Immature natural killer cell (primary cell): ENCODE results near the gene CDK14. TPM values are rescaled to one million over a fixed set of nuclear protein-coding genes. Genes with fewer than 3 reads are reported as not detected.
"Not testable (repeated sequence)": the region's sequence is repeated elsewhere in the genome, so short reads cannot be mapped to it uniquely, and the experiment has no call there.

Experiments
- DNase-seq, 3 donors: peaks; one replicate each; pipeline ENCODE4 v3.0.0; 2022; ENCODE audit warnings: mixed read lengths in 1 of 3
- H3K27ac Mint-ChIP-seq, 6 donors: one replicate each; pipeline ENCODE4 v1.8.0; 2020; ENCODE audit warnings: mixed read lengths in 6 of 6, mild to moderate bottlenecking in 5 of 6, inconsistent platforms in 4 of 6, moderate library complexity in 3 of 6
- H3K27me3 Mint-ChIP-seq, 3 donors: one replicate each; pipeline ENCODE4 v1.8.0; 2020 to 2021; ENCODE audit warnings: low read depth in 3 of 3, mild to moderate bottlenecking in 3 of 3, mixed read lengths in 3 of 3, moderate library complexity in 3 of 3, inconsistent platforms in 1 of 3
- H3K36me3 Mint-ChIP-seq, 3 donors: one replicate each; pipeline ENCODE4 v1.8.0; 2020; ENCODE audit warnings: mixed read lengths in 3 of 3, inconsistent platforms in 2 of 3, mild to moderate bottlenecking in 2 of 3
- H3K4me1 Mint-ChIP-seq, 2 donors: one replicate each; pipeline ENCODE4 v1.8.0; 2020; ENCODE audit warnings: inconsistent platforms in 2 of 2, mild to moderate bottlenecking in 2 of 2, mixed read lengths in 2 of 2, moderate library complexity in 1 of 2
- H3K4me3 Mint-ChIP-seq, 5 donors: one replicate each; pipeline ENCODE4 v1.8.0; 2020; ENCODE audit warnings: mild to moderate bottlenecking in 5 of 5, mixed read lengths in 5 of 5, inconsistent platforms in 3 of 5, moderate library complexity in 3 of 5
- H3K9me3 Mint-ChIP-seq, 6 donors: one replicate each; pipeline ENCODE4 v1.8.0; 2020; ENCODE audit warnings: mild to moderate bottlenecking in 6 of 6, mixed read lengths in 6 of 6, inconsistent platforms in 4 of 6, moderate library complexity in 3 of 6
- polyA plus RNA-seq, 3 donors: library from polyadenylated mRNA; unstranded; fragments of 300-500 nt; fragmentation: Illumina TruSeq; gene quantifications; one replicate each; pipeline ENCODE4 v1.2.3, GENCODE V29; 2021

The CDK14 gene
- polyA plus RNA-seq, 3 donors from 2014 or later = 0.22 TPM; not detected in 2

- no peak for DNase-seq
- H3K27ac Mint-ChIP-seq = no peak overlapping the region
- no peaks in the 10 kb centered on the region for H3K4me1 Mint-ChIP-seq
- H3K27me3 Mint-ChIP-seq = no peaks in the 10 kb centered on the region
- no peak overlapping the region for H3K4me3 Mint-ChIP-seq
- H3K9me3 Mint-ChIP-seq = peaks cover 0 to 15% (median 1%) of the 10 kb centered on the region in 6 donors
- no peaks in the 10 kb centered on the region for H3K36me3 Mint-ChIP-seq
These were observed 29.9 kb downstream of the CDK14 start for GRCh38 chr7:90626013-90626412.

GRCh38 chr7:90629297-90629918 lies 33.3 kb downstream of the CDK14 start:
- no peaks in the 10 kb centered on the region for H3K27me3 Mint-ChIP-seq
- H3K4me3 Mint-ChIP-seq = no peak overlapping the region
- H3K4me1 Mint-ChIP-seq = no peaks in the 10 kb centered on the region
- H3K27ac Mint-ChIP-seq = no peak overlapping the region
- H3K9me3 Mint-ChIP-seq = peaks cover 0 to 15% (median 1%) of the 10 kb centered on the region in 6 donors
- DNase-seq = no peak
- H3K36me3 Mint-ChIP-seq = no peaks in the 10 kb centered on the region

- no peak for DNase-seq
- no peaks in the 10 kb centered on the region for H3K27me3 Mint-ChIP-seq
- H3K4me1 Mint-ChIP-seq = no peaks in the 10 kb centered on the region
- peaks cover 0 to 9% (median 2%) of the 10 kb centered on the region in 6 donors for H3K9me3 Mint-ChIP-seq
- H3K36me3 Mint-ChIP-seq = no peaks in the 10 kb centered on the region
- H3K4me3 Mint-ChIP-seq = no peak overlapping the region
- H3K27ac Mint-ChIP-seq = no peak overlapping the region
These were observed 35.4 kb downstream of the CDK14 start for GRCh38 chr7:90631502-90631901.

GRCh38 chr7:90639683-90640082 lies 43.6 kb downstream of the CDK14 start:
- H3K27me3 Mint-ChIP-seq, DNase-seq, H3K27ac Mint-ChIP-seq, H3K4me3 Mint-ChIP-seq, H3K36me3 Mint-ChIP-seq, H3K4me1 Mint-ChIP-seq: not testable (repeated sequence)
- H3K9me3 Mint-ChIP-seq = peaks cover 6 to 14% (median 11%) of the 10 kb centered on the region in 6 donors

- H3K4me3 Mint-ChIP-seq = no peak overlapping the region
- H3K27me3 Mint-ChIP-seq = peaks cover 0 to 3% (median 0%) of the 10 kb centered on the region in 3 donors
- DNase-seq = no peak
- peaks cover 0 to 4% (median 0%) of the 10 kb centered on the region in 3 donors for H3K36me3 Mint-ChIP-seq
- H3K27ac Mint-ChIP-seq = no peak overlapping the region
- no peaks in the 10 kb centered on the region for H3K4me1 Mint-ChIP-seq
- peaks cover 4 to 12% (median 8%) of the 10 kb centered on the region in 6 donors for H3K9me3 Mint-ChIP-seq
These were observed 46.9 kb downstream of the CDK14 start for GRCh38 chr7:90642978-90643377.

GRCh38 chr7:90645784-90646183 lies 49.7 kb downstream of the CDK14 start:
- no peak overlapping the region for H3K4me3 Mint-ChIP-seq
- DNase-seq = no peak
- H3K9me3 Mint-ChIP-seq = peaks cover 0 to 11% (median 6%) of the 10 kb centered on the region in 6 donors
- no peak overlapping the region for H3K27ac Mint-ChIP-seq
- peaks cover 0 to 2% (median 1%) of the 10 kb centered on the region in 3 donors for H3K27me3 Mint-ChIP-seq
- no peaks in the 10 kb centered on the region for H3K4me1 Mint-ChIP-seq
- peaks cover 0 to 4% (median 0%) of the 10 kb centered on the region in 3 donors for H3K36me3 Mint-ChIP-seq

- Mint-ChIP-seq H3K9me3 (peaks cover 0 to 16% (median 7%) of the 10 kb centered on the region in 6 donors), H3K4me3 (no peak overlapping the region), H3K4me1 (no peaks in the 10 kb centered on the region), H3K27me3 (peaks cover 0 to 2% (median 0%) of the 10 kb centered on the region in 3 donors), H3K27ac (no peak overlapping the region), H3K36me3 (no peaks in the 10 kb centered on the region)
- no peak for DNase-seq
These were observed 52.0 kb downstream of the CDK14 start for GRCh38 chr7:90648107-90648506.

GRCh38 chr7:90648834-90649233 lies 52.7 kb downstream of the CDK14 start:
- H3K4me1 Mint-ChIP-seq = no peaks in the 10 kb centered on the region
- peaks cover 0 to 13% (median 6%) of the 10 kb centered on the region in 6 donors for H3K9me3 Mint-ChIP-seq
- H3K27me3 Mint-ChIP-seq = peaks cover 0 to 2% (median 0%) of the 10 kb centered on the region in 3 donors
- no peak for DNase-seq
- no peak overlapping the region for H3K4me3 Mint-ChIP-seq
- H3K27ac Mint-ChIP-seq = no peak overlapping the region
- no peaks in the 10 kb centered on the region for H3K36me3 Mint-ChIP-seq

GRCh38 chr7:90654718-90655427 lies 58.8 kb downstream of the CDK14 start:
- Mint-ChIP-seq H3K27me3 (peaks cover 0 to 2% (median 0%) of the 10 kb centered on the region in 3 donors), H3K36me3 (no peaks in the 10 kb centered on the region), H3K4me3 (no peak overlapping the region), H3K27ac (no peak overlapping the region), H3K9me3 (peaks cover 5 to 25% (median 10%) of the 10 kb centered on the region in 6 donors), H3K4me1 (no peaks in the 10 kb centered on the region)
- no peak for DNase-seq

GRCh38 chr7:90655566-90655965 lies 59.4 kb downstream of the CDK14 start:
- H3K4me1 Mint-ChIP-seq = no peaks in the 10 kb centered on the region
- H3K36me3 Mint-ChIP-seq = no peaks in the 10 kb centered on the region
- no peak for DNase-seq
- no peak overlapping the region for H3K27ac Mint-ChIP-seq
- no peaks in the 10 kb centered on the region for H3K27me3 Mint-ChIP-seq
- H3K4me3 Mint-ChIP-seq = no peak overlapping the region
- peaks cover 5 to 25% (median 9%) of the 10 kb centered on the region in 6 donors for H3K9me3 Mint-ChIP-seq

GRCh38 chr7:90657481-90657880 lies 61.4 kb downstream of the CDK14 start:
- Mint-ChIP-seq H3K27ac (no peak overlapping the region), H3K27me3 (no peaks in the 10 kb centered on the region), H3K4me1 (no peaks in the 10 kb centered on the region), H3K9me3 (peaks cover 3 to 16% (median 9%) of the 10 kb centered on the region in 6 donors), H3K36me3 (no peaks in the 10 kb centered on the region), H3K4me3 (no peak overlapping the region)
- DNase-seq = no peak

GRCh38 chr7:90660100-90660499 lies 64.0 kb downstream of the CDK14 start:
- H3K9me3 Mint-ChIP-seq = peaks cover 3 to 10% (median 8%) of the 10 kb centered on the region in 6 donors
- no peaks in the 10 kb centered on the region for H3K4me1 Mint-ChIP-seq
- no peaks in the 10 kb centered on the region for H3K36me3 Mint-ChIP-seq

GRCh38 chr7:90660819-90661218 lies 64.7 kb downstream of the CDK14 start:
- no peaks in the 10 kb centered on the region for H3K4me1 Mint-ChIP-seq
- DNase-seq = no peak
- no peaks in the 10 kb centered on the region for H3K27me3 Mint-ChIP-seq
- H3K4me3 Mint-ChIP-seq = no peak overlapping the region
- H3K9me3 Mint-ChIP-seq = peaks cover 3 to 10% (median 7%) of the 10 kb centered on the region in 6 donors
- H3K27ac Mint-ChIP-seq = no peak overlapping the region
- no peaks in the 10 kb centered on the region for H3K36me3 Mint-ChIP-seq

More at GRCh38 chr7:90660100-90660499, 64.0 kb downstream of the CDK14 start:
- Mint-ChIP-seq H3K27ac (no peak overlapping the region), H3K4me3 (no peak overlapping the region), H3K27me3 (no peaks in the 10 kb centered on the region)
- DNase-seq = no peak

GRCh38 chr7:90661290-90662151 lies 65.4 kb downstream of the CDK14 start:
- Mint-ChIP-seq H3K27me3 (no peaks in the 10 kb centered on the region), H3K4me3 (no peak overlapping the region), H3K9me3 (peaks cover 3 to 10% (median 7%) of the 10 kb centered on the region in 6 donors), H3K4me1 (no peaks in the 10 kb centered on the region), H3K27ac (no peak overlapping the region), H3K36me3 (no peaks in the 10 kb centered on the region)
- no peak for DNase-seq
